Fibroblast of lung (primary cell): ENCODE data around the gene SDK1.

Source experiments
- EZH2 ChIP-seq: IDR thresholded peaks from 2 replicates; pipeline ENCODE4 v1.5.1; 2012; ENCODE audit warnings: low read length, control low read depth, mild to moderate bottlenecking; ENCODE audit errors: missing control alignments
- TF ChIP-seq, protein P1 (sequence below), 2 donors: IDR thresholded peaks in 1 of 2; conservative IDR thresholded peaks in 1 of 2; 1 replicate in 1 of 2; 2 replicates in 1 of 2; pipeline ENCODE4 v1.5.1; 2011 to 2012; ENCODE audit warnings: low read length in 2 of 2, control low read depth in 1 of 2, inconsistent platforms in 1 of 2, low read depth in 1 of 2, mild to moderate bottlenecking in 1 of 2

DNA sequence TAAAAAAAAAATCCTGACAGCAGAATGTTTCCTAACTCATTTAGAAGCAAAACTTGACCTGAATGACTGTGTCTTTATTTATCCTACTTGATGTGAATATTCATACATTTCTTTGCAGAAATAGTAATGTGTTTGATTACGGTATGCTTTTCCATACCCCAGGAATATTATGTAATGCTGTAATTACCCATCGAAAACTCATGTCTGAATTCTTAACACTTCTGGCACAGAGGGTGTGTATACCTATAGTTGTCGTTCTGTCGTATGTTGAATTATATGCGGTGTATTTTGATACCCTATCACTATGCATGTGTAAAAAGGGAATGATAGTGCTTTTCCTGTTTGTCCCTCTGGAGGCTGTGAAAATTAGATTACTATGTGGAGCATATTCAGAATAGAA is 26.6 kb downstream of the SDK1 start:
- TF ChIP-seq, protein P1, sequence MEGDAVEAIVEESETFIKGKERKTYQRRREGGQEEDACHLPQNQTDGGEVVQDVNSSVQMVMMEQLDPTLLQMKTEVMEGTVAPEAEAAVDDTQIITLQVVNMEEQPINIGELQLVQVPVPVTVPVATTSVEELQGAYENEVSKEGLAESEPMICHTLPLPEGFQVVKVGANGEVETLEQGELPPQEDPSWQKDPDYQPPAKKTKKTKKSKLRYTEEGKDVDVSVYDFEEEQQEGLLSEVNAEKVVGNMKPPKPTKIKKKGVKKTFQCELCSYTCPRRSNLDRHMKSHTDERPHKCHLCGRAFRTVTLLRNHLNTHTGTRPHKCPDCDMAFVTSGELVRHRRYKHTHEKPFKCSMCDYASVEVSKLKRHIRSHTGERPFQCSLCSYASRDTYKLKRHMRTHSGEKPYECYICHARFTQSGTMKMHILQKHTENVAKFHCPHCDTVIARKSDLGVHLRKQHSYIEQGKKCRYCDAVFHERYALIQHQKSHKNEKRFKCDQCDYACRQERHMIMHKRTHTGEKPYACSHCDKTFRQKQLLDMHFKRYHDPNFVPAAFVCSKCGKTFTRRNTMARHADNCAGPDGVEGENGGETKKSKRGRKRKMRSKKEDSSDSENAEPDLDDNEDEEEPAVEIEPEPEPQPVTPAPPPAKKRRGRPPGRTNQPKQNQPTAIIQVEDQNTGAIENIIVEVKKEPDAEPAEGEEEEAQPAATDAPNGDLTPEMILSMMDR (conservative IDR thresholded peaks at IDR 0.05 in 1 of 2, IDR thresholded peaks at IDR 0.05 in 1 of 2; ENCODE audit: low read depth in 1 of 2, low read length in 2 of 2) = no peak
- no peak for TF ChIP-seq EZH2
